CD14-positive monocyte (primary cell): ENCODE data around the gene IGFBP2. TPM values are rescaled to one million over a fixed set of nuclear protein-coding genes. Genes with fewer than 3 reads are reported as not detected.

ENCODE experiments used
- DNase-seq, 3 donors: peaks; one replicate each; pipeline ENCODE4 v3.0.0-alpha.2; 2011 to 2022
- H2AFZ ChIP-seq: 2 replicates; pipeline ENCODE4 v1.6.0; 2012; ENCODE audit warnings: mild to moderate bottlenecking, low read depth, low read length, inconsistent platforms; ENCODE audit not compliant: insufficient read depth, poor library complexity, severe bottlenecking
- H3K27ac ChIP-seq, 2 donors: 1 replicate in 1 of 2; 2 replicates in 1 of 2; pipeline ENCODE4 v1.5.1; 2012 to 2013; ENCODE audit warnings: low read length in 2 of 2, control low read depth in 1 of 2, inconsistent platforms in 1 of 2, low read depth in 1 of 2, mild to moderate bottlenecking in 1 of 2
- H3K27me3 ChIP-seq, 2 donors: one replicate each; pipeline versions ENCODE4 v1.6.0 to v1.6.1; 2011 to 2013; ENCODE audit warnings: low read length in 2 of 2; ENCODE audit not compliant: control insufficient read depth in 2 of 2, insufficient read depth in 2 of 2
- H3K36me3 ChIP-seq, 2 donors: replicated peaks in 1 of 2; 1 replicate in 1 of 2; 2 replicates in 1 of 2; pipeline versions ENCODE4 v1.5.1 to v1.6.1; 2012 to 2013; ENCODE audit warnings: low read length in 2 of 2, control low read depth in 1 of 2, inconsistent platforms in 1 of 2, mild to moderate bottlenecking in 1 of 2; ENCODE audit not compliant: insufficient read depth in 2 of 2, control insufficient read depth in 1 of 2
- H3K4me1 ChIP-seq, 2 donors: 1 replicate in 1 of 2; 2 replicates in 1 of 2; pipeline versions ENCODE4 v1.5.1 to v1.6.1; 2012 to 2013; ENCODE audit warnings: low read length in 2 of 2, control low read depth in 1 of 2, inconsistent platforms in 1 of 2, mild to moderate bottlenecking in 1 of 2, moderate library complexity in 1 of 2; ENCODE audit not compliant: insufficient read depth in 2 of 2, control insufficient read depth in 1 of 2
- H3K4me2 ChIP-seq: replicated peaks from 2 replicates; pipeline ENCODE3; 2012; ENCODE audit warnings: low read length, moderate library complexity, mild to moderate bottlenecking; ENCODE audit not compliant: poor library complexity, severe bottlenecking; ENCODE audit errors: extremely low read depth
- H3K4me3 ChIP-seq, 3 experiments: fragments of 200-600 bp in 1 of 3; sonication (generic) in 1 of 3; replicated peaks in 1 of 3; 1 replicate in 2 of 3; 2 replicates in 1 of 3; pipeline ENCODE4 v1.5.1; 2011 to 2013; ENCODE audit warnings: low read length in 3 of 3, mild to moderate bottlenecking in 3 of 3, control low read depth in 2 of 3, low read depth in 2 of 3, inconsistent platforms in 1 of 3, moderate library complexity in 1 of 3
- H3K79me2 ChIP-seq: 2 replicates; pipeline ENCODE4 v1.6.0; 2012; ENCODE audit warnings: mild to moderate bottlenecking, control low read depth, inconsistent platforms, low read length, moderate library complexity; ENCODE audit not compliant: insufficient read depth
- H3K9ac ChIP-seq: 2 replicates; pipeline ENCODE4 v1.6.0; 2017; ENCODE audit warnings: low read length, mild to moderate bottlenecking; ENCODE audit not compliant: insufficient read depth, poor library complexity, severe bottlenecking
- H3K9me3 ChIP-seq, 2 donors: replicated peaks in 1 of 2; 1 replicate in 1 of 2; 2 replicates in 1 of 2; pipeline versions ENCODE4 v1.5.1 to v1.6.1; 2012 to 2013; ENCODE audit warnings: low read length in 2 of 2, control low read depth in 1 of 2; ENCODE audit not compliant: control insufficient read depth in 1 of 2, insufficient read depth in 1 of 2
- H4K20me1 ChIP-seq: 2 replicates; pipeline ENCODE4 v1.6.0; 2012; ENCODE audit warnings: mild to moderate bottlenecking, low read length, control low read depth, moderate library complexity; ENCODE audit not compliant: insufficient read depth
- H3K27ac Mint-ChIP-seq, 7 donors: one replicate each; pipeline ENCODE4 v1.8.0; 2020; ENCODE audit warnings: mild to moderate bottlenecking in 7 of 7, mixed read lengths in 7 of 7, moderate library complexity in 6 of 7, inconsistent platforms in 2 of 7
- H3K27me3 Mint-ChIP-seq, 3 donors: one replicate each; pipeline ENCODE4 v1.8.0; 2021 to 2022; ENCODE audit warnings: low read depth in 3 of 3, mild to moderate bottlenecking in 3 of 3, mixed read lengths in 3 of 3, moderate library complexity in 3 of 3, inconsistent platforms in 1 of 3
- H3K36me3 Mint-ChIP-seq, 2 donors: one replicate each; pipeline ENCODE4 v1.8.0; 2020; ENCODE audit warnings: mixed read lengths in 2 of 2, inconsistent platforms in 1 of 2, mild to moderate bottlenecking in 1 of 2
- H3K4me1 Mint-ChIP-seq: one replicate; pipeline ENCODE4 v1.8.0; 2020; ENCODE audit warnings: mild to moderate bottlenecking, mixed read lengths
- H3K4me3 Mint-ChIP-seq, 2 donors: one replicate each; pipeline ENCODE4 v1.8.0; 2020; ENCODE audit warnings: mild to moderate bottlenecking in 2 of 2, mixed read lengths in 2 of 2, moderate library complexity in 1 of 2
- H3K9me3 Mint-ChIP-seq, 7 donors: one replicate each; pipeline ENCODE4 v1.8.0; 2020 to 2022; ENCODE audit warnings: mixed read lengths in 7 of 7, mild to moderate bottlenecking in 6 of 7, moderate library complexity in 6 of 7, inconsistent platforms in 2 of 7
- CTCF ChIP-seq: fragments of 200-600 bp; IDR thresholded peaks from one replicate; pipeline ENCODE4 v1.8.0; 2022; ENCODE audit warnings: antibody characterized with exemption, mild to moderate bottlenecking
- WGBS: methylation state at CpG from one replicate; pipeline ENCODE4 v1.1.5; 2013; ENCODE audit warnings: missing lambda C conversion rate; ENCODE audit not compliant: insufficient coverage; 5-methylcytosine and 5-hydroxymethylcytosine counted together
- intact Hi-C, 2 donors: fragments of 100-400 bp; cut with micrococcal nuclease; formaldehyde crosslinking; loops; one replicate each; pipeline versions ENCODE4 v1.15.0 to v1.15.1; 2023
- polyA plus RNA-seq, 3 donors: library from polyadenylated mRNA; depleted of rRNA in 1 of 3; unstranded in 2 of 3; stranded (reverse) in 1 of 3; fragments of 300-500 nt in 2 of 3; fragments of >200 nt in 1 of 3; fragmentation: Illumina TruSeq in 2 of 3; gene quantifications; 1 replicate in 2 of 3; 2 replicates in 1 of 3; pipeline ENCODE4 v1.2.3, GENCODE V29; 2012 to 2021

The IGFBP2 gene
- polyA plus RNA-seq, 3 donors: 1.6 TPM; not detected in 2

- no peaks in the 10 kb centered on the region for H3K79me2 ChIP-seq
- no peak for DNase-seq
Observed at GRCh38 chr2:216653093-216653799, 20.0 kb downstream of the IGFBP2 start.

GRCh38 chr2:216653931-216654365, 20.7 kb downstream of the IGFBP2 start:
- Histone ChIP-seq H4K20me1 (no peaks in the 10 kb centered on the region), H3K79me2 (no peaks in the 10 kb centered on the region), H3K27ac (no peak overlapping the region), H3K4me2 (no peak overlapping the region), H3K4me1 (no peaks in the 10 kb centered on the region), H3K9ac (no peak overlapping the region), H3K4me3 (no peak overlapping the region), H3K27me3 (no peaks in the 10 kb centered on the region), H3K36me3 (no peaks in the 10 kb centered on the region), H2AFZ (no peak overlapping the region), H3K9me3 (no peaks in the 10 kb centered on the region)
- H3K9me3 Mint-ChIP-seq: no peaks in the 10 kb centered on the region
- intact Hi-C loops: no loop called here
- no peak for DNase-seq
- no peaks in the 10 kb centered on the region for H3K36me3 Mint-ChIP-seq
- no peak overlapping the region for H3K27ac Mint-ChIP-seq
- H3K4me3 Mint-ChIP-seq: no peak overlapping the region
- 92% methylated on average over 2 of the region's 2 CpGs for WGBS
- peaks cover 3% of the 10 kb centered on the region for H3K4me1 Mint-ChIP-seq
- TF ChIP-seq CTCF: no peak
- H3K27me3 Mint-ChIP-seq: peaks cover 0 to 2% (median 2%) of the 10 kb centered on the region in 3 donors

More at GRCh38 chr2:216653093-216653799, 20.0 kb downstream of the IGFBP2 start:
- no peak overlapping the region for H3K9ac ChIP-seq
- no peak overlapping the region for H2AFZ ChIP-seq
- H4K20me1 ChIP-seq: no peaks in the 10 kb centered on the region
- no peak overlapping the region for H3K4me3 ChIP-seq
- no peak overlapping the region for H3K27ac ChIP-seq
- no peaks in the 10 kb centered on the region for H3K36me3 ChIP-seq
- no peaks in the 10 kb centered on the region for H3K9me3 ChIP-seq
- Mint-ChIP-seq H3K36me3 (no peaks in the 10 kb centered on the region), H3K9me3 (peaks cover 0 to under 1% (median 0%) of the 10 kb centered on the region in 7 donors), H3K27me3 (peaks cover 0 to 2% (median 2%) of the 10 kb centered on the region in 3 donors), H3K4me1 (peaks cover 3% of the 10 kb centered on the region), H3K27ac (no peak overlapping the region), H3K4me3 (no peak overlapping the region)
- no peaks in the 10 kb centered on the region for H3K4me1 ChIP-seq
- no peaks in the 10 kb centered on the region for H3K27me3 ChIP-seq
- intact Hi-C loops: no loop called here
- 80% methylated on average over 1 of the region's 4 CpGs for WGBS
- TF ChIP-seq CTCF: no peak
- H3K4me2 ChIP-seq: no peak overlapping the region
